K562 (cell line): ENCODE measurements around the gene AQP5. TPM values are rescaled to one million over a fixed set of nuclear protein-coding genes. Genes with fewer than 3 reads are reported as not detected.
"Not testable (repeated sequence)": the region's sequence is repeated elsewhere in the genome, so short reads cannot be mapped to it uniquely, and the experiment has no call there.

Source experiments
- ATAC-seq: fragments of 200-7000 bp; cut with Tn5 transposase; 3 replicates; pipeline ENCODE4 v1.9.1; 2020; ENCODE audit warnings: moderate library complexity
- BruUV-seq: library from RNA; stranded (reverse); fragments of 400-500 nt; replicated peaks from 2 replicates; lab custom pipeline; 2021; lab: Mats Ljungman, UMichigan
- CTCF ChIA-PET: fragments of 300-600 bp; formaldehyde crosslinking; extraction: SDS; loops from one replicate; lab custom pipeline; 2021; ENCODE audit warnings: low intra/inter-chr PET ratio; lab: Yijun Ruan, JAX
- POLR2A ChIA-PET: fragments of 300-600, 350-650 bp; sonication (Branson Sonifier 250); formaldehyde crosslinking; extraction: SDS; loops from one replicate; lab custom pipeline; 2021; ENCODE audit warnings: antibody characterized with exemption, inconsistent platforms; lab: Yijun Ruan, JAX
- DNase-seq, 4 experiments: peaks; one replicate each; pipeline versions ENCODE4 v3.0.0 to v3.0.0-alpha.2; 2011 to 2018; ENCODE audit warnings: low spot score in 3 of 4, mixed read lengths in 3 of 4; ENCODE audit errors: extremely low read depth in 1 of 4
- FAIRE-seq: peaks from 2 replicates; lab custom pipeline; 2011; peaks lifted over from hg19 to GRCh38; lab: Jason Lieb, UNC
- H2AFZ ChIP-seq: 2 replicates; pipeline ENCODE4 v1.6.0; 2011; ENCODE audit warnings: low read depth, low read length, control low read depth, inconsistent platforms
- H3K27ac ChIP-seq: fragments of 200-600 bp; 3 replicates; pipeline ENCODE4 v1.8.0; 2011; ENCODE audit warnings: low read depth, mild to moderate bottlenecking, control low read depth, inconsistent platforms, low read length, moderate library complexity, mixed read lengths; ENCODE audit errors: extremely low read depth
- H3K27me3 ChIP-seq, 2 experiments: fragments of 300-600 bp in 1 of 2; 2 replicates in 1 of 2; 3 replicates in 1 of 2; pipeline versions ENCODE4 v1.6.0 to v1.8.0; 2011; ENCODE audit warnings: inconsistent platforms in 2 of 2, low read length in 2 of 2, mild to moderate bottlenecking in 1 of 2, mixed read lengths in 1 of 2, moderate library complexity in 1 of 2; ENCODE audit not compliant: control insufficient read depth in 2 of 2, insufficient read depth in 2 of 2
- H3K36me3 ChIP-seq: fragments of 300-600 bp; 3 replicates; pipeline ENCODE4 v1.8.0; 2011; ENCODE audit warnings: mild to moderate bottlenecking, low read length, inconsistent platforms; ENCODE audit not compliant: control insufficient read depth, insufficient read depth
- H3K4me1 ChIP-seq, 2 experiments: fragments of 200-600 bp in 1 of 2; replicated peaks in 1 of 2; 2 replicates in 1 of 2; 3 replicates in 1 of 2; pipeline versions ENCODE4 v1.5.1 to v1.8.0; 2011; ENCODE audit warnings: inconsistent platforms in 2 of 2, low read length in 2 of 2, mild to moderate bottlenecking in 1 of 2, mixed read lengths in 1 of 2, moderate library complexity in 1 of 2; ENCODE audit not compliant: control insufficient read depth in 2 of 2, insufficient read depth in 2 of 2
- H3K4me2 ChIP-seq: 2 replicates; pipeline ENCODE4 v1.6.1; 2011; ENCODE audit warnings: low read length, control low read depth, inconsistent platforms, mixed read lengths; ENCODE audit not compliant: insufficient read depth
- H3K4me3 ChIP-seq: fragments of 200-600 bp; sonication (generic), shearing (Covaris generic); 2 replicates; pipeline ENCODE4 v1.5.1; 2016; ENCODE audit warnings: control low read depth, inconsistent platforms
- H3K79me2 ChIP-seq: fragments of 200-600 bp; 3 replicates; pipeline ENCODE4 v1.8.0; 2011; ENCODE audit warnings: low read length, inconsistent platforms; ENCODE audit not compliant: control insufficient read depth, insufficient read depth
- H3K9ac ChIP-seq, 2 experiments: 2 replicates each; pipeline versions ENCODE4 v1.6.0 to v1.6.1; 2011; ENCODE audit warnings: low read depth in 2 of 2, low read length in 2 of 2, control low read depth in 1 of 2, inconsistent platforms in 1 of 2, mild to moderate bottlenecking in 1 of 2, mixed read lengths in 1 of 2; ENCODE audit not compliant: insufficient read depth in 1 of 2
- H3K9me1 ChIP-seq: one replicate; pipeline ENCODE4 v1.6.0; 2011; ENCODE audit warnings: inconsistent platforms, mild to moderate bottlenecking, low read length, moderate library complexity; ENCODE audit not compliant: control insufficient read depth, insufficient read depth
- H3K9me3 ChIP-seq: replicated peaks from 2 replicates; pipeline ENCODE4 v1.5.1; 2011; ENCODE audit warnings: low read depth, low read length, inconsistent platforms; ENCODE audit not compliant: control insufficient read depth, insufficient read depth
- H4K20me1 ChIP-seq: replicated peaks from 2 replicates; pipeline ENCODE4 v1.6.1; 2011; ENCODE audit warnings: low read length, inconsistent platforms, mixed read lengths; ENCODE audit not compliant: control insufficient read depth, insufficient read depth
- CEBPB ChIP-seq: fragments of 450-650 bp; IDR thresholded peaks from 2 replicates; pipeline ENCODE4 v1.6.1; 2016; ENCODE audit warnings: missing genetic modification characterization, missing compliant biosample characterization
- ESRRB ChIP-seq: fragments of 250-450 bp; sonication (Bioruptor Pico); IDR thresholded peaks from 2 replicates; pipeline ENCODE4 v1.5.0; 2020; ENCODE audit warnings: mild to moderate bottlenecking, moderate library complexity, borderline replicate concordance
- ZNF668 ChIP-seq: fragments of 250-450 bp; sonication (Bioruptor Pico); IDR thresholded peaks from 2 replicates; pipeline ENCODE4 v1.8.0; 2022; ENCODE audit warnings: mild to moderate bottlenecking, inconsistent platforms
- WGBS: fragments of 100-300 bp; shearing (Covaris generic); methylation state at CpG from one replicate; pipeline ENCODE4 v1.1.6; 2016; ENCODE audit warnings: low coverage, mixed read lengths; ENCODE audit not compliant: insufficient coverage; ENCODE audit errors: missing lambda C conversion rate; 5-methylcytosine and 5-hydroxymethylcytosine counted together
- in situ Hi-C: fragments of 300-500 bp; cut with MboI; formaldehyde crosslinking; loops from 4 replicates; pipeline ENCODE4 v1.15.0; 2018; ENCODE audit warnings: inconsistent platforms, mixed read lengths
- intact Hi-C: fragments of 100-400 bp; cut with micrococcal nuclease; formaldehyde crosslinking; loops from 2 replicates; pipeline ENCODE4 v1.14.2; 2022
- polyA plus RNA-seq, 8 experiments: library from polyadenylated mRNA; depleted of rRNA in 4 of 8; stranded (reverse) in 5 of 8; unstranded in 3 of 8; fragments of >200 nt; fragmentation: Nextera tagmentation in 2 of 8; fragmentation: Illumina TruSeq in 1 of 8; extraction: Ambion mirVana in 2 of 8; extraction: Trizol in 1 of 8; gene quantifications; 2 replicates each; pipeline versions ENCODE4 v1.2.1 to v1.2.3, GENCODE V29; 2011 to 2014; ENCODE audit warnings: inconsistent platforms in 1 of 8, missing spikeins in 1 of 8
- total RNA-seq, 7 experiments: library from RNA; depleted of rRNA in 6 of 7; stranded (reverse); fragments of >200 nt in 6 of 7; fragmentation: Illumina TruSeq in 2 of 7; extraction: Trizol in 2 of 7; gene quantifications; 2 replicates each; pipeline versions ENCODE4 v1.2.1 to v1.2.3, GENCODE V29; 2011 to 2021; ENCODE audit warnings: low replicate concordance in 1 of 7

Gene AQP5
- total and polyA plus RNA-seq, 9 of the 15 experiments (the other 6 are each of a cell fraction or from before 2014, with no cell fraction given), result not detected

DNA sequence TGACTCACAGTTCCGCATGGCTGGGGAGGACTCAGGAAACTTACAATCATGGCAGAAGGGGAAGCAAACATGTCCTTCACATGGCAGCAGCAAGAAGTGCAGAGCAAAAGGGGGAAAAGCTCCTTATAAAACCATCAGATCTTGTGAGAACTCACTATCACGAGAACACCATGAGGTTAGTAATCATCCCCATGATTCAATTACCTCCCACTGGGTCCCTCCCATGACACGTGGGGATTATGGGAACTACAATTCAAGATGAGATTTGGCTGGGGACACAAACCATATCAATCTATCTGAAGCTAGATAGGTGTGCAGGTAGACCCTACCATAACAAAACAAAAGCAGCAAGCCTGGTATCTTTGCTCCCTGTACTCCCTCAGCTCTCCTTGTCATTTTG lies 24.8 kb downstream of the AQP5 start:
- H3K27me3 ChIP-seq, CTCF ChIA-PET, FAIRE-seq, BruUV-seq, DNase-seq, ATAC-seq, intact Hi-C loops, H3K9me3 ChIP-seq, H3K9ac ChIP-seq, H3K79me2 ChIP-seq, H3K9me1 ChIP-seq, H4K20me1 ChIP-seq, in situ Hi-C loops, H3K4me2 ChIP-seq, H3K4me3 ChIP-seq, H2AFZ ChIP-seq, H3K27ac ChIP-seq: not testable (repeated sequence)
- POLR2A ChIA-PET, result interaction anchor here (0.9 to 1.2 kb wide), 4 partner anchors 8 to 27 kb away, joined by 3 to 5 read pairs (median 4); no protein-coding TSS in a partner anchor
- WGBS, result 47% methylated on average over 3 of the region's 3 CpGs
- peaks cover 14 to 17% of the 10 kb centered on the region in 2 experiments; a peak in 4 of 5 replicates for H3K4me1 ChIP-seq
- peaks cover 57% of the 10 kb centered on the region for H3K36me3 ChIP-seq

DNA sequence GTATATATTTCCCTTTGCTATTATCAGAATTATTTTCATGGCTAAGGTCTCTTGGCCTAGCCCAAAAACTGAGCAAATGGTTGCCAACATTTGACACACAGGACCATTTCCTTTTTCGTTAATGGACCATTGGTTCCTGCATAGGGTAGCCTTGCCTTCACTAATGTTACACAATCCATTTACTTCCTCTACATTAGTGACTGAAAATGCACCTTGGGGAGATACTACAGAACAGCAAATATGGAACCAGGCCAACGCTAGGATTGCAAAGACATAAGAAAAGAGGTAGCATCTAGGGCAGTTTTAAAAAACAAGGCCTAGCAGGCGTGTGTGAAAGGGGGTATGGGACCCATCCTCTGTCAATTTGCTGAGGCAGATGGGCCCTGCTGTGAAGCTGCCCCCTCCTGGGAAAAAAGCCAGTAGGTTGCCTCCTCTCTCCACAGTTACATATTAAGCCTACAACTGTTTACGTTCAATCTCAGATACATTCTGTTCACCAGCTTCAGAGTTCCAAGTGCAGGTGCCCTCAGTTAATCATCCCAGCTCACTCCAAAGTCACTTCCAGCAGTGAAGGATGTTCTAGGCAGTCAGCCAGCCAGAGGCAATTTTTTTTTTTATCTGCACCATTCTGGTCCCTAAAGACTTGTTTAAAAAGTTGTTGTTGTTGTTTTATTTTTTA lies 26.1 kb downstream of the AQP5 start:
- H3K27me3 ChIP-seq, result no peaks in the 10 kb centered on the region
- H3K27ac ChIP-seq, result no peak overlapping the region
- in situ Hi-C loops, result no loop called here
- H3K79me2 ChIP-seq, result no peaks in the 10 kb centered on the region
- no TSS peak for BruUV-seq
- peaks cover 14 to 16% of the 10 kb centered on the region in 2 experiments; a peak in 4 of 5 replicates for H3K4me1 ChIP-seq
- no peak for ATAC-seq
- H3K9me1 ChIP-seq, result no peaks in the 10 kb centered on the region
- no peak overlapping the region for H2AFZ ChIP-seq
- TF ChIP-seq ZNF668 (CRISPR knock-in tag) (no peak), CEBPB (tag) (0 out of 2 replicates have a peak, but pooled peaks have one; percentile 29), ESRRB (no peak)
- TF ChIP-seq, all 486 proteins: peak for 1
- H4K20me1 ChIP-seq, result peaks cover 5% of the 10 kb centered on the region; the same call in 1 of the 2 replicates
- 74% methylated on average over 4 of the region's 4 CpGs for WGBS
- ChIA-PET POLR2A (interaction anchor here (0.6 to 1.0 kb wide), 2 partner anchors 38 to 259 kb away, joined by 3 read pairs; partner anchors contain the start of gene RACGAP1), CTCF (no interaction called here)
- H3K9me3 ChIP-seq, result no peaks in the 10 kb centered on the region
- no peak for DNase-seq
- H3K36me3 ChIP-seq, result peaks cover 70% of the 10 kb centered on the region
- H3K9ac ChIP-seq, result no peak overlapping the region
- no peak for FAIRE-seq
- H3K4me3 ChIP-seq, result no peak overlapping the region
- intact Hi-C loops, result no loop called here
- H3K4me2 ChIP-seq, result no peak overlapping the region

DNA sequence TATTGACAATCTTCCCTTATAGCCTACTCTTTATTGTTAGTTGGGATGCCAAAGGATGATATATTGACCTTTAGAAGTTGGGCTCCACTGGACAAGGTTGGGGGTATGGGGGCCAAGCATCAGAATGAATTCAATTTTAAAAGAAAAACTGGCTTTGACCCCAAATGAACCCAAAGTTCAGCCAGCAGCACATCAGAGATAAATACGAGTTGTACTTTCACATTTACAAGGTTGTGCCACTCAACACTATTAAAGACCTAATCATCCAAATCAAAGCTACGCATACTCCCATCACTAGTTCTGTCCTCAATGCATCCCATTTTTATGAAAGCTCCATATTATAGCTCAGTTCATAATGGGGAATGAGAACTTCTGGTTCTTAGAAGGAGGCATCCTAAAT lies 27.7 kb downstream of the AQP5 start:
- H3K4me3 ChIP-seq, H3K9me3 ChIP-seq, DNase-seq, H3K27me3 ChIP-seq, H3K4me1 ChIP-seq, in situ Hi-C loops, H3K27ac ChIP-seq, ATAC-seq, intact Hi-C loops, H3K9me1 ChIP-seq, FAIRE-seq, H3K9ac ChIP-seq, H2AFZ ChIP-seq, H4K20me1 ChIP-seq, H3K4me2 ChIP-seq, CTCF ChIA-PET, H3K79me2 ChIP-seq: not testable (repeated sequence)
- POLR2A ChIA-PET, result interaction anchor here (0.6 to 1.2 kb wide), 4 partner anchors 9 to 677 kb away, joined by 3 read pairs; no protein-coding TSS in a partner anchor
- peaks cover 86% of the 10 kb centered on the region for H3K36me3 ChIP-seq
- 94% methylated on average over 2 of the region's 2 CpGs for WGBS
- TSS peak; percentile 38 for BruUV-seq
